ENCODE data around the gene RIPOR2. TPM values are rescaled to one million over a fixed set of nuclear protein-coding genes. Genes with fewer than 3 reads are reported as not detected.

Gene RIPOR2
- total and polyA plus RNA-seq, 10 of the 15 experiments (the other 5 are each of a cell fraction or from before 2014, with no cell fraction given), result 22.2 to 48.2 (median 34.7) TPM

- in situ Hi-C loops (cut with MboI), result no loop called here
- no peaks in the 10 kb centered on the region for H4K20me1 ChIP-seq (ENCODE audit: control insufficient read depth, insufficient read depth)
- H3K9me3 ChIP-seq (replicated peaks; ENCODE audit: control insufficient read depth, insufficient read depth, low read length), result no peaks in the 10 kb centered on the region
- H3K9ac ChIP-seq (ENCODE audit: control insufficient read depth, insufficient read depth, low read length), result no peak overlapping the region
- CTCF ChIA-PET, result interaction anchor here (1.2 to 2.0 kb wide), 2 partner anchors 8 to 10 kb away, joined by 6 to 9 read pairs; no protein-coding TSS in a partner anchor
- intact Hi-C loops (cut with micrococcal nuclease; ENCODE audit: unreplicated experiment), result no loop called here
- 92% methylated on average over 2 of the region's 2 CpGs for WGBS (ENCODE audit: insufficient coverage, insufficient replicate concordance, low lambda C conversion rate, missing lambda C conversion rate)
- SMC1A ChIA-PET (ENCODE audit: uncharacterized antibody, unreplicated experiment), result interaction anchor here (0.9 to 1.4 kb wide), 4 partner anchors 8 to 199 kb away, joined by 3 to 4 read pairs (median 3); no protein-coding TSS in a partner anchor
- no peak overlapping the region for H2AFZ ChIP-seq (ENCODE audit: control insufficient read depth, low read depth, low read length)
- H3K4me2 ChIP-seq (ENCODE audit: control insufficient read depth, insufficient read depth), result no peak overlapping the region
- BruUV-seq (replicated peaks), result no TSS peak
- ATAC-seq (no peak), FAIRE-seq (no peak), DNase-seq (ENCODE audit: low read depth, low spot score) (no peak)
- no peaks in the 10 kb centered on the region for H3K36me3 ChIP-seq (ENCODE audit: control insufficient read depth in 2 of 2, insufficient read depth in 2 of 2, low read length in 1 of 2)
- H3K4me3 ChIP-seq, result no peak overlapping the region
- no peaks in the 10 kb centered on the region for H3K79me2 ChIP-seq (ENCODE audit: control insufficient read depth, insufficient read depth, low read length)
- no peaks in the 10 kb centered on the region for H3K4me1 ChIP-seq (ENCODE audit: control insufficient read depth, insufficient read depth, low read length)
- no peaks in the 10 kb centered on the region for H3K27me3 ChIP-seq (replicated peaks in 1 of 2; ENCODE audit: control insufficient read depth in 2 of 2, insufficient read depth in 2 of 2, low read length in 1 of 2)
- no peak overlapping the region for H3K27ac ChIP-seq (ENCODE audit: control insufficient read depth, insufficient read depth)
- POLR2A ChIA-PET, result no interaction called here
- RAD21 ChIA-PET (ENCODE audit: unreplicated experiment), result interaction anchor here (1.0 to 1.4 kb wide), 2 partner anchors 9 to 173 kb away, joined by 3 read pairs; no protein-coding TSS in a partner anchor
- TF ChIP-seq TCF7 (IDR thresholded peaks at IDR 0.05; ENCODE audit: borderline replicate concordance) (no peak), CBFB (IDR thresholded peaks at IDR 0.05; ENCODE audit: low read depth) (no peak), JUNB (IDR thresholded peaks at IDR 0.05) (no peak), ATF2 (IDR thresholded peaks at IDR 0.05; ENCODE audit: low read length) (no peak), IRF5 (IDR thresholded peaks at IDR 0.05; ENCODE audit: borderline replicate concordance) (no peak), POLR2AphosphoS5 (IDR thresholded peaks at IDR 0.05; ENCODE audit: low read length) (no peak), ESRRA (IDR thresholded peaks at IDR 0.05; ENCODE audit: low read length) (no peak), ATF7 (IDR thresholded peaks at IDR 0.05; ENCODE audit: low read depth) (no peak), RAD21 (IDR thresholded peaks at IDR 0.05; ENCODE audit: insufficient read depth, low read depth, low read length) (no peak), CEBPB (IDR thresholded peaks at IDR 0.05; ENCODE audit: borderline replicate concordance in 1 of 2, low read depth in 2 of 2, low read length in 2 of 2) (no peak), CREB1 (IDR thresholded peaks at IDR 0.05; ENCODE audit: low read depth) (no peak), IKZF2 (IDR thresholded peaks at IDR 0.05) (no peak), TAF1 (IDR thresholded peaks at IDR 0.05; ENCODE audit: borderline replicate concordance, low read depth, low read length) (no peak), MYB (IDR thresholded peaks at IDR 0.05; ENCODE audit: borderline replicate concordance, low read depth, low read length) (no peak), NR2C2 (IDR thresholded peaks at IDR 0.05; ENCODE audit: borderline replicate concordance, control insufficient read depth, insufficient read length, low read depth) (no peak), POLR2A (IDR thresholded peaks at IDR 0.05; ENCODE audit: low read depth, low read length) (no peak)
- TF ChIP-seq, protein P1, sequence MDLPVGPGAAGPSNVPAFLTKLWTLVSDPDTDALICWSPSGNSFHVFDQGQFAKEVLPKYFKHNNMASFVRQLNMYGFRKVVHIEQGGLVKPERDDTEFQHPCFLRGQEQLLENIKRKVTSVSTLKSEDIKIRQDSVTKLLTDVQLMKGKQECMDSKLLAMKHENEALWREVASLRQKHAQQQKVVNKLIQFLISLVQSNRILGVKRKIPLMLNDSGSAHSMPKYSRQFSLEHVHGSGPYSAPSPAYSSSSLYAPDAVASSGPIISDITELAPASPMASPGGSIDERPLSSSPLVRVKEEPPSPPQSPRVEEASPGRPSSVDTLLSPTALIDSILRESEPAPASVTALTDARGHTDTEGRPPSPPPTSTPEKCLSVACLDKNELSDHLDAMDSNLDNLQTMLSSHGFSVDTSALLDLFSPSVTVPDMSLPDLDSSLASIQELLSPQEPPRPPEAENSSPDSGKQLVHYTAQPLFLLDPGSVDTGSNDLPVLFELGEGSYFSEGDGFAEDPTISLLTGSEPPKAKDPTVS (IDR thresholded peaks at IDR 0.05; ENCODE audit: low read depth, low read length), result no peak
- TF ChIP-seq, protein P2, sequence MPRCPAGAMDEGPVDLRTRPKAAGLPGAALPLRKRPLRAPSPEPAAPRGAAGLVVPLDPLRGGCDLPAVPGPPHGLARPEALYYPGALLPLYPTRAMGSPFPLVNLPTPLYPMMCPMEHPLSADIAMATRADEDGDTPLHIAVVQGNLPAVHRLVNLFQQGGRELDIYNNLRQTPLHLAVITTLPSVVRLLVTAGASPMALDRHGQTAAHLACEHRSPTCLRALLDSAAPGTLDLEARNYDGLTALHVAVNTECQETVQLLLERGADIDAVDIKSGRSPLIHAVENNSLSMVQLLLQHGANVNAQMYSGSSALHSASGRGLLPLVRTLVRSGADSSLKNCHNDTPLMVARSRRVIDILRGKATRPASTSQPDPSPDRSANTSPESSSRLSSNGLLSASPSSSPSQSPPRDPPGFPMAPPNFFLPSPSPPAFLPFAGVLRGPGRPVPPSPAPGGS (IDR thresholded peaks at IDR 0.05; ENCODE audit: borderline replicate concordance, insufficient read depth, low read depth, low read length, poor library complexity, severe bottlenecking), result no peak
Observed at GRCh38 chr6:24818346-24818745, 117.4 kb downstream of the RIPOR2 start.
